Endodermal cell (in vitro differentiated cells): ENCODE data around the gene TPMT. TPM values are rescaled to one million over a fixed set of nuclear protein-coding genes. Genes with fewer than 3 reads are reported as not detected.

Experiments
- DNase-seq: peaks from one replicate; pipeline ENCODE4 v3.0.0-alpha.2; 2017
- H3K27ac ChIP-seq: 2 replicates; pipeline ENCODE4 v1.5.1; 2013; ENCODE audit warnings: mild to moderate bottlenecking, low read depth, low read length, moderate library complexity
- H3K27me3 ChIP-seq: 2 replicates; pipeline ENCODE4 v1.6.1; 2013; ENCODE audit warnings: mild to moderate bottlenecking, low read length, moderate library complexity; ENCODE audit not compliant: insufficient read depth, control insufficient read depth, poor library complexity, severe bottlenecking
- H3K36me3 ChIP-seq: 2 replicates; pipeline ENCODE4 v1.7.0; 2013; ENCODE audit warnings: mild to moderate bottlenecking, low read length, moderate library complexity; ENCODE audit not compliant: control insufficient read depth, insufficient read depth
- H3K4me1 ChIP-seq: one replicate; pipeline ENCODE4 v1.7.0; 2013; ENCODE audit warnings: low read length; ENCODE audit not compliant: control insufficient read depth, insufficient read depth
- H3K4me3 ChIP-seq: 2 replicates; pipeline ENCODE4 v1.5.1; 2013; ENCODE audit warnings: mild to moderate bottlenecking, low read length, moderate library complexity
- H3K9ac ChIP-seq: 2 replicates; pipeline ENCODE4 v1.6.1; 2013; ENCODE audit warnings: mild to moderate bottlenecking, low read length, moderate library complexity; ENCODE audit not compliant: poor library complexity, severe bottlenecking; ENCODE audit errors: extremely low read depth
- H3K9me3 ChIP-seq: 2 replicates; pipeline ENCODE4 v1.6.1; 2013; ENCODE audit warnings: mild to moderate bottlenecking, low read length, moderate library complexity; ENCODE audit not compliant: control insufficient read depth
- H3K27ac Mint-ChIP-seq: 2 replicates; pipeline ENCODE4 v1.8.0; 2020; ENCODE audit warnings: mixed read lengths
- H3K27me3 Mint-ChIP-seq: 2 replicates; pipeline ENCODE4 v1.8.0; 2021; ENCODE audit warnings: mild to moderate bottlenecking, mixed read lengths; ENCODE audit not compliant: insufficient read depth
- H3K36me3 Mint-ChIP-seq: 2 replicates; pipeline ENCODE4 v1.8.0; 2020; ENCODE audit warnings: low read depth, mixed read lengths
- H3K4me1 Mint-ChIP-seq: 2 replicates; pipeline ENCODE4 v1.8.0; 2020; ENCODE audit warnings: mixed read lengths
- H3K4me3 Mint-ChIP-seq: 2 replicates; pipeline ENCODE4 v1.8.0; 2020; ENCODE audit warnings: mild to moderate bottlenecking, moderate library complexity, mixed read lengths
- H3K9me3 Mint-ChIP-seq: 2 replicates; pipeline ENCODE4 v1.8.0; 2020; ENCODE audit warnings: mild to moderate bottlenecking, mixed read lengths
- WGBS, 2 experiments: methylation state at CpG; one replicate each; pipeline versions ENCODE4 v1.1.5 to v1.1.7; 2013; ENCODE audit warnings: missing lambda C conversion rate in 2 of 2, mixed read lengths in 1 of 2; ENCODE audit not compliant: insufficient coverage in 1 of 2, insufficient read length in 1 of 2; 5-methylcytosine and 5-hydroxymethylcytosine counted together
- total RNA-seq, 2 donors: library from RNA; stranded (reverse); fragmentation: NEBNext Ultra II Directional in 1 of 2; extraction: Animal tissue kit (Norgen Biotek cat#: 25700) in 1 of 2; gene quantifications; 2 replicates in 1 of 2; 3 replicates in 1 of 2; pipeline ENCODE4 v1.2.1, GENCODE V29; 2021
- TF ChIP-seq, protein P1 (sequence below): fragments of 200-600 bp; sonication (generic); conservative IDR thresholded peaks from 2 replicates; pipeline ENCODE4 v1.5.0; 2021; ENCODE audit warnings: antibody characterized with exemption, mild to moderate bottlenecking

TPMT gene
- total RNA-seq, 2 donors from 2014 or later: 14.0 to 15.8 TPM

- WGBS, 2 experiments: 88 to 90% methylated on average over 2 to 3 of the region's 3 CpGs
These were observed 36.5 kb downstream of the TPMT start for GRCh38 chr6:18118330-18118729.

DNA sequence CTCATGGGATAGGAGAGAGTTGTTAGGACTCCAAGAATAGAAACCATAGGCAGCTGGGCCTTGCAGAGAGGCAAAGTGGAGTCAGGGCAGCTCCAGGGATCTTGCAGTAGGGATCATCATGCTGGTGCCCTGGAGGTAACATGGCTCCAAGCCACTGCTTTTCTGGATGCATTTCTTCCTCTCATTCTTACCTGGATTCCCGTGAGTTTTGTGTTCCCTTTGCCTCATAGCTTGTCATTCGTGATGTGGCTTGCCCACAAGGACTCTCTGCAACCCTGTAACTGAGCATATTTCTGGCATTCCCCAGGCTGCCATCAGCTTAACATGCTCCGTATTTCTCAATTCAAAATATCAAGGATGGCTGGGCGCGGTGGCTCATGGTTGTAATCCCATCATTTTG is 37.7 kb downstream of the TPMT start:
- Histone ChIP-seq H3K27me3 (peaks cover 9% of the 10 kb centered on the region), H3K27ac (no peak overlapping the region), H3K9ac (no peak overlapping the region), H3K36me3 (no peaks in the 10 kb centered on the region), H3K4me3 (no peak overlapping the region), H3K4me1 (no peaks in the 10 kb centered on the region), H3K9me3 (no peaks in the 10 kb centered on the region)
- Mint-ChIP-seq H3K36me3 (no peaks in the 10 kb centered on the region), H3K27me3 (peaks cover 18% of the 10 kb centered on the region), H3K27ac (no peak overlapping the region), H3K9me3 (no peaks in the 10 kb centered on the region), H3K4me3 (no peak overlapping the region), H3K4me1 (no peaks in the 10 kb centered on the region)
- TF ChIP-seq, protein P1, sequence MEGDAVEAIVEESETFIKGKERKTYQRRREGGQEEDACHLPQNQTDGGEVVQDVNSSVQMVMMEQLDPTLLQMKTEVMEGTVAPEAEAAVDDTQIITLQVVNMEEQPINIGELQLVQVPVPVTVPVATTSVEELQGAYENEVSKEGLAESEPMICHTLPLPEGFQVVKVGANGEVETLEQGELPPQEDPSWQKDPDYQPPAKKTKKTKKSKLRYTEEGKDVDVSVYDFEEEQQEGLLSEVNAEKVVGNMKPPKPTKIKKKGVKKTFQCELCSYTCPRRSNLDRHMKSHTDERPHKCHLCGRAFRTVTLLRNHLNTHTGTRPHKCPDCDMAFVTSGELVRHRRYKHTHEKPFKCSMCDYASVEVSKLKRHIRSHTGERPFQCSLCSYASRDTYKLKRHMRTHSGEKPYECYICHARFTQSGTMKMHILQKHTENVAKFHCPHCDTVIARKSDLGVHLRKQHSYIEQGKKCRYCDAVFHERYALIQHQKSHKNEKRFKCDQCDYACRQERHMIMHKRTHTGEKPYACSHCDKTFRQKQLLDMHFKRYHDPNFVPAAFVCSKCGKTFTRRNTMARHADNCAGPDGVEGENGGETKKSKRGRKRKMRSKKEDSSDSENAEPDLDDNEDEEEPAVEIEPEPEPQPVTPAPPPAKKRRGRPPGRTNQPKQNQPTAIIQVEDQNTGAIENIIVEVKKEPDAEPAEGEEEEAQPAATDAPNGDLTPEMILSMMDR: no peak
- no peak for DNase-seq
- 93% methylated on average over 5 of the region's 5 CpGs for WGBS, 2 experiments

More at GRCh38 chr6:18118330-18118729, 36.5 kb downstream of the TPMT start:
- no peak overlapping the region for H3K27ac ChIP-seq
- DNase-seq: no peak
- no peaks in the 10 kb centered on the region for H3K4me1 ChIP-seq
- H3K27ac Mint-ChIP-seq: no peak overlapping the region
- H3K4me1 Mint-ChIP-seq: no peaks in the 10 kb centered on the region
- TF ChIP-seq, protein P1: no peak
- no peak overlapping the region for H3K9ac ChIP-seq
- no peaks in the 10 kb centered on the region for H3K9me3 ChIP-seq
- H3K36me3 Mint-ChIP-seq: no peaks in the 10 kb centered on the region
- H3K4me3 Mint-ChIP-seq: no peak overlapping the region
- H3K27me3 ChIP-seq: peaks cover 9% of the 10 kb centered on the region
- H3K27me3 Mint-ChIP-seq: peaks cover 25% of the 10 kb centered on the region
- no peaks in the 10 kb centered on the region for H3K36me3 ChIP-seq
- H3K4me3 ChIP-seq: no peak overlapping the region
- H3K9me3 Mint-ChIP-seq: no peaks in the 10 kb centered on the region

DNA sequence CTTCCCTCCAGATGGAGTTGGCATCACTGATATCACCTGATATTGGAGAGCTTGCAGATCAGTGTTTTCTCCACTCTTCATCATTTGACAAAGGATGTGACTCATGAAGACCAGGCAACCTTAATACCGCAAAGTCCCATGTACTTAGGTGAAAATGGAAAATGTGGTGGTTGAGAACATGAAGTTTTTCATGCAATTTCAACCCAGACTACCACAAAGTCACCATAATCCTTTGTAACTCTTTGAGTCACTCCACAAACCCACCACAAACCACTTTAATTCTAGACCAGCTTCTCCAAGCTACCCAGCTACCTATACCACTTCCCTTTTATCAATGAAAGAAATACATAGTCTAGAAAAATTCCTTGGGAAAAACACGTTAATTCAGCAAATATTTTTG is 39.5 kb downstream of the TPMT start:
- H3K27ac Mint-ChIP-seq: no peak overlapping the region
- no peaks in the 10 kb centered on the region for H3K4me1 Mint-ChIP-seq
- Histone ChIP-seq H3K36me3 (no peaks in the 10 kb centered on the region), H3K9ac (no peak overlapping the region), H3K9me3 (no peaks in the 10 kb centered on the region), H3K4me3 (no peak overlapping the region), H3K4me1 (no peaks in the 10 kb centered on the region), H3K27ac (no peak overlapping the region), H3K27me3 (no peaks in the 10 kb centered on the region)
- peaks cover 2% of the 10 kb centered on the region for H3K27me3 Mint-ChIP-seq
- TF ChIP-seq, protein P1: no peak
- WGBS, 2 experiments: 88 to 100% methylated on average over 1 of the region's 2 CpGs
- no peak for DNase-seq
- no peaks in the 10 kb centered on the region for H3K9me3 Mint-ChIP-seq
- H3K36me3 Mint-ChIP-seq: no peaks in the 10 kb centered on the region
- no peak overlapping the region for H3K4me3 Mint-ChIP-seq
